ENCODE data around the gene YAF2.

DNA sequence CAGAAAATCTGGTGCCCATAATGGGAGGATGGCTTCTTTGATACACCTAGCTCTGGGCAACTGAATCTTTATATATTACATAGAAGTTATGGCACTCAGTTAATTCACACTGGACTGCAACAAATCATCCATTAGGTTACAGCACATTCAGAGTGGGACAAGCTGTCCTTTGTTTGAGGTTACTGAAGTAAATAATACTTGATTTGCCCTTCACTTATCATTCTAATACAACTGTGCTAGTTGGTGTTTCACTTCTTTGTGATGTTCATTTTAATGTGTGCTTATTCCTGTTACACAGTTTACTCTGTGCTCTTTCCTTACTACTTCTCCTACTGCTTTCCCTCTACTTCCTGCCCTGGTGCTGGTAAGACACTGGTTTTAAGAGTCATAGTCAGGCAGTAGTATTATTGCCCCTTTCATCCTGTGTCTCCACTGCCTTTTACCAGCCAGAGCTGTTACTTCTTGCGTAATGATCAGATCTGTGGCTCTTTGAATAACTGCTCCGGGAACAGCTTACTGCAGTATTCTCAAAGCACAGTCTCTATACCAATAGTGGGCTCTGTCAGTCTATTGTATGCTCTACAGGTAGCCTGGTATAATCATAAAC is 57.0 kb downstream of the YAF2 start:
- TF ChIP-seq, protein P1, sequence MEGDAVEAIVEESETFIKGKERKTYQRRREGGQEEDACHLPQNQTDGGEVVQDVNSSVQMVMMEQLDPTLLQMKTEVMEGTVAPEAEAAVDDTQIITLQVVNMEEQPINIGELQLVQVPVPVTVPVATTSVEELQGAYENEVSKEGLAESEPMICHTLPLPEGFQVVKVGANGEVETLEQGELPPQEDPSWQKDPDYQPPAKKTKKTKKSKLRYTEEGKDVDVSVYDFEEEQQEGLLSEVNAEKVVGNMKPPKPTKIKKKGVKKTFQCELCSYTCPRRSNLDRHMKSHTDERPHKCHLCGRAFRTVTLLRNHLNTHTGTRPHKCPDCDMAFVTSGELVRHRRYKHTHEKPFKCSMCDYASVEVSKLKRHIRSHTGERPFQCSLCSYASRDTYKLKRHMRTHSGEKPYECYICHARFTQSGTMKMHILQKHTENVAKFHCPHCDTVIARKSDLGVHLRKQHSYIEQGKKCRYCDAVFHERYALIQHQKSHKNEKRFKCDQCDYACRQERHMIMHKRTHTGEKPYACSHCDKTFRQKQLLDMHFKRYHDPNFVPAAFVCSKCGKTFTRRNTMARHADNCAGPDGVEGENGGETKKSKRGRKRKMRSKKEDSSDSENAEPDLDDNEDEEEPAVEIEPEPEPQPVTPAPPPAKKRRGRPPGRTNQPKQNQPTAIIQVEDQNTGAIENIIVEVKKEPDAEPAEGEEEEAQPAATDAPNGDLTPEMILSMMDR (IDR thresholded peaks at IDR 0.05): no peak
- no peak for TF ChIP-seq EZH2 (IDR thresholded peaks at IDR 0.05; ENCODE audit: borderline replicate concordance, insufficient read depth, low read depth, low read length, poor library complexity, severe bottlenecking)
